ENCODE data around the gene TBCK.

- TF ChIP-seq EZH2 (IDR thresholded peaks at IDR 0.05; ENCODE audit: low read depth, unreplicated experiment) = no peak
- TF ChIP-seq, protein P1, sequence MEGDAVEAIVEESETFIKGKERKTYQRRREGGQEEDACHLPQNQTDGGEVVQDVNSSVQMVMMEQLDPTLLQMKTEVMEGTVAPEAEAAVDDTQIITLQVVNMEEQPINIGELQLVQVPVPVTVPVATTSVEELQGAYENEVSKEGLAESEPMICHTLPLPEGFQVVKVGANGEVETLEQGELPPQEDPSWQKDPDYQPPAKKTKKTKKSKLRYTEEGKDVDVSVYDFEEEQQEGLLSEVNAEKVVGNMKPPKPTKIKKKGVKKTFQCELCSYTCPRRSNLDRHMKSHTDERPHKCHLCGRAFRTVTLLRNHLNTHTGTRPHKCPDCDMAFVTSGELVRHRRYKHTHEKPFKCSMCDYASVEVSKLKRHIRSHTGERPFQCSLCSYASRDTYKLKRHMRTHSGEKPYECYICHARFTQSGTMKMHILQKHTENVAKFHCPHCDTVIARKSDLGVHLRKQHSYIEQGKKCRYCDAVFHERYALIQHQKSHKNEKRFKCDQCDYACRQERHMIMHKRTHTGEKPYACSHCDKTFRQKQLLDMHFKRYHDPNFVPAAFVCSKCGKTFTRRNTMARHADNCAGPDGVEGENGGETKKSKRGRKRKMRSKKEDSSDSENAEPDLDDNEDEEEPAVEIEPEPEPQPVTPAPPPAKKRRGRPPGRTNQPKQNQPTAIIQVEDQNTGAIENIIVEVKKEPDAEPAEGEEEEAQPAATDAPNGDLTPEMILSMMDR (conservative IDR thresholded peaks at IDR 0.05; ENCODE audit: low read depth in 2 of 2) = no peak
- TF ChIP-seq REST (IDR thresholded peaks at IDR 0.05; ENCODE audit: unreplicated experiment) = no peak
- no peak for TF ChIP-seq EZH2phosphoT487 (IDR thresholded peaks at IDR 0.05; ENCODE audit: unreplicated experiment)
- TF ChIP-seq STAT1 (IDR thresholded peaks at IDR 0.05; ENCODE audit: unreplicated experiment) = no peak
Observed at GRCh38 chr4:106340774-106341173, 24.8 kb upstream of the TBCK start.

Data from GM23338 (cell line).